Stimulated activated CD4-positive, alpha-beta T cell treated with anti-CD3 and anti-CD28 coated beads, Interleukin-4, amount 100 ng/mL, for 48 hours (primary cell): ENCODE data around the gene LTBP2.
A peak's percentile ranks its signal among the peaks of the same experiment; 100 is the strongest.

Experiments used
- DNase-seq, 2 donors: peaks; one replicate each; pipeline ENCODE4 v3.0.0-alpha.2; 2020; ENCODE audit warnings: low read depth in 2 of 2

The LTBP2 gene

GRCh38 chr14:74591394-74591793 is 20.6 kb downstream of the LTBP2 start:
- no peak for DNase-seq

GRCh38 chr14:74589291-74589879 is 22.7 kb downstream of the LTBP2 start:
- no peak for DNase-seq

GRCh38 chr14:74587363-74587707 is 24.7 kb downstream of the LTBP2 start:
- no peak for DNase-seq

- no peak for DNase-seq
Measured at GRCh38 chr14:74586681-74587362, 25.2 kb downstream of the LTBP2 start.

GRCh38 chr14:74585406-74586335 is 26.4 kb downstream of the LTBP2 start:
- DNase-seq: no peak

GRCh38 chr14:74584951-74585350 is 27.1 kb downstream of the LTBP2 start:
- DNase-seq: no peak

- peak in 1 of 2 donors; percentile 12 for DNase-seq
Measured at GRCh38 chr14:74583689-74584434, 28.2 kb downstream of the LTBP2 start.

- DNase-seq: no peak
Measured at GRCh38 chr14:74582910-74583581, 29.0 kb downstream of the LTBP2 start.

- no peak for DNase-seq
Measured at GRCh38 chr14:74580275-74580672, 31.8 kb downstream of the LTBP2 start.

GRCh38 chr14:74579447-74580274 is 32.4 kb downstream of the LTBP2 start:
- peak in 1 of 2 donors; percentile 19 for DNase-seq

GRCh38 chr14:74578479-74578878 is 33.6 kb downstream of the LTBP2 start:
- no peak for DNase-seq

GRCh38 chr14:74577948-74578275 is 34.1 kb downstream of the LTBP2 start:
- no peak for DNase-seq

GRCh38 chr14:74577247-74577947 is 34.6 kb downstream of the LTBP2 start:
- DNase-seq: no peak

- DNase-seq: no peak
Measured at GRCh38 chr14:74575936-74576335, 36.1 kb downstream of the LTBP2 start.

- no peak for DNase-seq
Measured at GRCh38 chr14:74575507-74575906, 36.5 kb downstream of the LTBP2 start.

- DNase-seq: no peak
Measured at GRCh38 chr14:74574706-74575105, 37.3 kb downstream of the LTBP2 start.

- DNase-seq: no peak
Measured at GRCh38 chr14:74574090-74574433, 38.0 kb downstream of the LTBP2 start.

GRCh38 chr14:74573421-74574089 is 38.5 kb downstream of the LTBP2 start:
- DNase-seq: no peak

- no peak for DNase-seq
Measured at GRCh38 chr14:74572726-74573301, 39.2 kb downstream of the LTBP2 start.
